GM21390 (cell line): ENCODE results near the gene C17orf58.
"Not testable (repeated sequence)": the region's sequence is repeated elsewhere in the genome, so short reads cannot be mapped to it uniquely, and the experiment has no call there.

Source experiments
- ATAC-seq: cut with Tn5 transposase; IDR thresholded peaks from one replicate; pipeline ENCODE4 v1.9.1; 2021; ENCODE audit not compliant: unreplicated experiment

Gene C17orf58

DNA sequence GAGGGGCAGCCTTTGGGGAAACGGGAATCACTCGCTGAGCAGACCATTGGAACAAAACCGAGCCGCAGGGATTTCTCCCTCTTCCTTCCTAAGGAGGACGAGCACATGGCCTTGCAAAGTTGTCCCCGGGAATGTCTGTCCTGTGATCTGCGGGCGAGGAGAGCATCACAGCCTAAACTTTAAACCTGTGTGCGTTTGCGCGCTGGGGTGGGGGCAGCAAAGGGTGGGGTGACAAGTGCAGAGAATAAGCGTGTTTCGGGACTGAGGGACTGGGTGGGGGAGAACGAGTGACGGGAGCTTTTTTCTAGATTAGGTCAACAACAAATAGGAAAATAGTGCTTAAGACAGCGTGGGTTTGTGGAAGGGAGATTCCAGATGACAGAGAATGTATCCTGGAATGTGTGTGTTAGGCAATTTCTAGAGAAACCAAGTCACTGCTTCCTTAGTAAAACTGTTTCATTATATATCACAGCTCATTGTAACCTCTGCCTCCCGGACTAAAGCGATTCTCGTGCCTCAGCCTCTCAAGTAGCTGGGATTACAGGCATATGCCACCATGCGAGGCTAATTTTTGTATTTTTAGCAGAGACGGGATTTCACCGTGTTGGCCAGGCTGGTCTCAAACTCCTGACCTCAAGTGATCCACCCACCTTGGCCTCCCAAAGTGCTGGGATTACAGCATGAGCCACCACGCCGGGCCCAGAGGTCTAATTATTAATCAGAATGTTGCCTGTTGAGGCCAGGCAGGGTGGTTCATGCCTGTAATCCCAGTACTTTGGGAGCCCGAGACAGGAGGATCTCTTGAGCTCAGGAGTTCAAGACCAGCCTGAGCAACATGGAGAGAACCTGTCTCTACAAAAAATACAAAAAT is at the start of gene C17orf58:
C17orf58 (minus strand) TSS at position 169 of the 871 bp plus-strand sequence. CDS start 271 bp downstream, outside the sequence.
- not testable (repeated sequence) for ATAC-seq

GRCh38 chr17:68036304-68037147 is 40.3 kb upstream of the C17orf58 start:
- no peak for ATAC-seq

DNA sequence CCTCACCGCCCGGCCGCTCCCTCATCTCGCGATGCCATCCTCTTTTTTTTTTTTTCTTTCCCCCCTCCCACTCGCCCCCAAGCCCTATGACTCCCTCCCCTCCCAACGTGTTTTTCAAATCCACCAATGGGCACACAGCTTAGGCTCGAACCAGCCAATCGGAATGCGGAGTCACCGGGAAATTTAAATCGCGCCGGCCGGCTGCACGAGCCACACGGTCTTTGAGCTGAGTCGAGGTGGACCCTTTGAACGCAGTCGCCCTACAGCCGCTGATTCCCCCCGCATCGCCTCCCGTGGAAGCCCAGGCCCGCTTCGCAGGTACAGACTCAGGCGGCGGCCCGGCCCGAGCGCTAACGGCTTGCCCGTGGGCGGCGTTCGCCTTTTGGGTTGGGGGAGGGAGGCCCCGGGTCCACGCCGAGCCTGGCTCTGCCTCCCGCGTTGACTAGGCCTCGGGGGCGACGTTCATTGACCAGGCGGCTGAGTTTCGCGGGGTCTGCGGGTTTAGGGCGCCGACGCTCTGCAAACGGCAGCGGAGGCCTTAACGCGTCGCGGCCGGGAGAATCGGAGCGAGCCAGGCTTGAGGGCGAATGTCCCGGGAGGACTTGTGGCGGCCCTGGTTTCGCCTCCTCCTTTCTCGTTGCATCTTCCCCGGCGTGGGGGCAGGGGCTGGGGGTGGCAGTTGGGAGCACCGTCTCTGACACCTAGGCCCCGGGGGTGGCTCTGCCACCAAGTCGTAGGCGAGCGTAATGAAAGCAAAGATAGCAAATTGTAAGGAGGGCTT is 39.4 kb upstream of the C17orf58 start, which contains the start of gene KPNA2:
KPNA2 (plus strand) TSS at position 213 of the 781 bp plus-strand sequence. CDS start 1,398 bp downstream, outside the sequence.
- ATAC-seq = peak; percentile 87

- peak; percentile 93 for ATAC-seq
Measured at GRCh38 chr17:68035131-68035522, 38.9 kb upstream of the C17orf58 start.

GRCh38 chr17:68034452-68034776 is 38.1 kb upstream of the C17orf58 start:
- ATAC-seq = no peak

GRCh38 chr17:68033636-68034451 is 37.6 kb upstream of the C17orf58 start:
- no peak for ATAC-seq

DNA sequence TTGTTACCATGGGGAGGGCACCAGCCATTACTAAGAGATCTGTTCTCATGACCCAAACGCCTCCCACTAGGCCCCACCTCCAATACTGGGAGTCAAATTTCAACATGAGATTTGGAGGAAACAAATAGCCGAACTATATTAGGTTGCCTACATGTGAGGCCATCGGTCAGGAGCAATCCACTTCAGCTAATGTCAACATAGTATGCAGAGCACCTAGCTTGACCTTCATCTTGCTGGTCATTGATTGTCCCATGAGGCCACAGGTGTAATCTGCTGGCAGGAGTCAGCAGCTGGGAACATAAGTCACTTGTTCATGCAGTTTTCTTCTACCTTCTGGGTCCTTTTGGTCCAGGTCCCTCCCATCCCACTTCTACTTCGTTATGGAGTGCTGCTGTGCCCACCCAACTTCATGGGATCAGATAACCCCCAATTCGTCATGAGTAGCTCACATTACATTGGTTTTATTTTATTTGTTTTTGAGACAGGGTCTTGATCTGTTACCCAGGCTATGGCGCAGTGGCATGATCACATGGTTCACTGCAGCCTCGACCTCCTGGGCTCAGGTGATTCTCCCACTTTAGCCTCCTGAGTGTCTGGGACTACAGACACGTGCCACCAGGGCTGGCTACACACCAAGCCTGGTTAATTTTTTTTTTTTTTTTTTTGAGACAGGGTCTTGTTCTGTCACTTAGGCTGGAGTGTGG is 33.4 kb upstream of the C17orf58 start:
- ATAC-seq = no peak

GRCh38 chr17:68022547-68022946 is 26.3 kb upstream of the C17orf58 start:
- ATAC-seq = not testable (repeated sequence)

- ATAC-seq = no peak
Measured at GRCh38 chr17:68021963-68022362, 25.7 kb upstream of the C17orf58 start.

DNA sequence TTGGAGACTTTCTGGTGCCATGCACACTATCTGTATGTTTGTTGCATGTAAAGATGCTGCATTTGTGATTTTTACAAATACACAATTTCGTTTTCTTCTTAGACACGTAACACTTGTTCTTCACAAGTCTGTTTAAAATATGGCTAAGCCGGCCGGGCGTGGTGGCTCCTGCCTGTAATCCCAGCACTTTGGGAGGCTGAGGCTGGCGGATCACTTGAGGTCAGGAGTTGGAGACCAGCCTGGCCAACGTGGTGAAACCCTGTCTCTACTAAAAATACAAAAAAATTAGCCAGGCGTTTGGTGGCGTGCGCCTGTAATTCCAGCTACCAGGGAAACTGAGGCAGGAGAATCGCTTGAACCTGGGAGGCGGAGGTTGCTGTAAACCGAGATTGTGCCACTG is 24.5 kb upstream of the C17orf58 start:
- not testable (repeated sequence) for ATAC-seq

DNA sequence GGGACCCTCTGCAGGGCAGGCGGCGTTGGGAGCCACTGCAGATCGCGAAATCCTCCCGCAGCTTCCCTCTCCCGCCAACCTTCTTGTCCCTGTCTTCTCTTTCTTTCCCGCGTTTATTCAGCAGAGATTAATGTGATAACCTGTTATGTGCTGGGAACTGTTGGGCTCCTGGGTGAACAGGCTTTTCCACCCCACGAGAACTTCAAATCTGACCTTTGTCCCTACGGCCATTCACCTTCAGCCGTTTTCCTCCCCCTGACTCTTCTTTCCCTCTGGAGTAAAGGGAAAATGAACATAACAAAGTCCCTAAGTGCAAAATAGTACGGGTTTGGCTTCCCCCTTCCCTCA is 24.1 kb upstream of the C17orf58 start:
- ATAC-seq = peak; percentile 3

DNA sequence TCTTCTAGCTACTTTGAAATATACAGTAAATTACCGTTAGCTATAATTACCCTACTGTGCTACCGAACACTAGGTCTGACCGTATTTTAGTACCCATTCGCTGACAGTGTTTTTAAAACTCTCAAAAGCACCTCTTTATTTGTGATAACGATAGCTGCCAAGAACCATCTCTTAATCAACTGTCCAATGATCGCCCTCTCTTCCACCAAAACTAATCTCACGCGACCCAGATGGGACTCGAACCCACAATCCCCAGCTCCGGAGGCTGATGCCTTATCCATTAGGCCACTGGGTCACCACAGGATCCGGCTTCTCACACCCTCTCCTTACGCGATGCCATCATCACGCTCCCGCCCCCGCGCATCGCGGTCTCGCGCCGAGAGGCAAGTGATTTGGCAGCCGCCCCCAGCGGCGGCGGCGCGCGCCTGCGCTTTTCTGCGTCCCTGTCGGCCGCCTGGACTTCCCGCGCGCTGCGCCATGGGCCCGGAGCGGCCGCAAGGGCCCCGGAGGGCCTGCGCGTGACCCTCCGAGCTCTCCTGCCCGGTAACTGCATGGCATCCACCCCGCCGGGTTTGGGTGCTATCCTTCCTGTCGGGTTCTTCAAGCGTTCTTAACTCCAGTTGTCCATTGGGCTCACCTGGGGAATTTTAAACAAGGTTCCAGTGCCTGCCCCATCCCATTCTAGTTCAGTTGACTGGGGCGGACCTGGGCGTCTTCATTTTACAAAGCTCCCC is 23.6 kb upstream of the C17orf58 start:
- ATAC-seq = peak; percentile 94

DNA sequence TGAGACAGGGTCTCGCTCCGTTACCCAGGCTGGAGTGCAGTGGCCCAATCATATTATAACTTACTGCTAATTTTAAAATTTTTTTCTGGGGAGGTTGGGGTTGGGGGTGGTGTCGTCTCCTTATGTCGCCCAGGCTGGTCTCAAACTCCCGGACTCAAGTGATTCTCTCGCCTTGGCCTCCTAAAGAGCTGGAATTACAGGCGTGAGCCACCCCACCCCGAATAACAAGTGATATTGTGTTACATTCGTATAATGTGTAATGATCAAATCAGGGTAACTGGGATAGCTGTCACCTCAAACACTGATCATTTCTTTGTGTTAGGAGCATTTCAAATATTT is 23.0 kb upstream of the C17orf58 start:
- no peak for ATAC-seq

- not testable (repeated sequence) for ATAC-seq
Measured at GRCh38 chr17:68018493-68018892, 22.2 kb upstream of the C17orf58 start.

GRCh38 chr17:68016838-68017237 is 20.6 kb upstream of the C17orf58 start:
- no peak for ATAC-seq

DNA sequence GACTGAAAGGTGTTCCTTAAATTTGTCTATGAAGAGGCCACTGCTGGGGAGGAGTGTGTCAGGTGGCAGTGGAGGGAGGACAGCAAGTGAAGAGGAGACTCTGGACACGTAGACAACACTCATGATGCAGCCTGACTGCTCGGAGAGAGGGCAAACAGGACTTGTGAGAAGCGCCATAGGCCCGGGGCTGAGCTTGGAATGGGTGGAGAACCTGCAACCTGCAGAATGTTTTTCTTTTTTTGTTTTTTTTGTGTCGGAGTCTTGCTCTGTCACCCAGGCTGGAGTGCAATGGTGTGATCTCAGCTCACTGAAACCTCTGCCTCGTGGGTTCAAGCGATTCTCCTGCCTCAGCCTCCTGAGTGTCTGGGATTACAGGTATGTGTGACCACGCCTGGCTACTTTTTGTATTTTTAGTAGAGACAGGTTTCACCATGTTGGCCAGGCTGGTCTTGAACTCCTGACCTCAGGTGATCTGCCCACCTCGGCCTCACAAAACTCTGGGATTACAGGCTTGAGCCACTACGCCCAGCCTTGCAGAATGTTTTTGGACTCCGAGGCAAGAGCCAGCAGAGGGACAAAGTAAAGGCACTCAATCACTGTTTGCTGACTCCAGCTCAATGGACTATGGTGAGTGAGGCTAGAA is 18.9 kb upstream of the C17orf58 start:
- ATAC-seq = no peak

GRCh38 chr17:68013385-68013784 is 17.1 kb upstream of the C17orf58 start:
- ATAC-seq = no peak

GRCh38 chr17:68011199-68011665 is 15.0 kb upstream of the C17orf58 start:
- ATAC-seq = no peak
